ENCODE data around the gene AFDN. TPM values are rescaled to one million over a fixed set of nuclear protein-coding genes. Genes with fewer than 3 reads are reported as not detected.

The AFDN gene
- polyA plus RNA-seq, 1 experiment: 20.4 TPM

- Histone ChIP-seq H3K36me3 (ENCODE audit: control insufficient read depth, insufficient read depth, low read length) (no peaks in the 10 kb centered on the region), H3K4me3 (ENCODE audit: low read depth, low read length) (no peak overlapping the region), H3K27me3 (ENCODE audit: control insufficient read depth, insufficient read depth, low read length) (no peaks in the 10 kb centered on the region)
- ChIA-PET CTCF (no interaction called here), POLR2A (no interaction called here)
- TF ChIP-seq CTCF (IDR thresholded peaks at IDR 0.05; ENCODE audit: insufficient read depth, low read depth, low read length): no peak
- DNase-seq (ENCODE audit: low read depth): no peak
Observed at GRCh38 chr6:167793421-167793820, 33.3 kb upstream of the AFDN start.

- ChIA-PET POLR2A (no interaction called here), CTCF (interaction anchor here (0.6 kb wide), 1 partner anchor 83 kb away, joined by 3 read pairs; no protein-coding TSS in a partner anchor)
- Histone ChIP-seq H3K36me3 (ENCODE audit: control insufficient read depth, insufficient read depth, low read length) (no peaks in the 10 kb centered on the region), H3K27me3 (ENCODE audit: control insufficient read depth, insufficient read depth, low read length) (no peaks in the 10 kb centered on the region), H3K4me3 (ENCODE audit: low read depth, low read length) (no peak overlapping the region)
- DNase-seq (ENCODE audit: low read depth): no peak
- no peak for TF ChIP-seq CTCF (IDR thresholded peaks at IDR 0.05; ENCODE audit: insufficient read depth, low read depth, low read length)
Observed at GRCh38 chr6:167794161-167795157, 32.3 kb upstream of the AFDN start.

- no peak overlapping the region for H3K4me3 ChIP-seq (ENCODE audit: low read depth, low read length)
- POLR2A ChIA-PET: no interaction called here
- no peaks in the 10 kb centered on the region for H3K36me3 ChIP-seq (ENCODE audit: control insufficient read depth, insufficient read depth, low read length)
- no peak for TF ChIP-seq CTCF (IDR thresholded peaks at IDR 0.05; ENCODE audit: insufficient read depth, low read depth, low read length)
- H3K27me3 ChIP-seq (ENCODE audit: control insufficient read depth, insufficient read depth, low read length): no peaks in the 10 kb centered on the region
- CTCF ChIA-PET: no interaction called here
- DNase-seq (ENCODE audit: low read depth): no peak
Observed at GRCh38 chr6:167795321-167795811, 31.3 kb upstream of the AFDN start.

GRCh38 chr6:167795874-167796191 lies 30.9 kb upstream of the AFDN start:
- CTCF ChIA-PET: no interaction called here
- H3K36me3 ChIP-seq (ENCODE audit: control insufficient read depth, insufficient read depth, low read length): no peaks in the 10 kb centered on the region

More at GRCh38 chr6:167795874-167796191, 30.9 kb upstream of the AFDN start:
- H3K27me3 ChIP-seq (ENCODE audit: control insufficient read depth, insufficient read depth, low read length): no peaks in the 10 kb centered on the region
- POLR2A ChIA-PET: no interaction called here
- H3K4me3 ChIP-seq (ENCODE audit: low read depth, low read length): no peak overlapping the region
- DNase-seq (ENCODE audit: low read depth): no peak
- no peak for TF ChIP-seq CTCF (IDR thresholded peaks at IDR 0.05; ENCODE audit: insufficient read depth, low read depth, low read length)
